Measurements from ENCODE around the gene RHCG. TPM values are rescaled to one million over a fixed set of nuclear protein-coding genes. Genes with fewer than 3 reads are reported as not detected.

The RHCG gene
- total RNA-seq, 1 experiment from 2014 or later = not detected

- ATAC-seq (no peak), DNase-seq (no peak)
- H3K79me2 ChIP-seq (ENCODE audit: low read length) = no peaks in the 10 kb centered on the region
- H3K9ac ChIP-seq (ENCODE audit: low read length) = no peak overlapping the region
- CTCF ChIA-PET = no interaction called here
- intact Hi-C loops (cut with micrococcal nuclease) = no loop called here
- H3K4me3 ChIP-seq (ENCODE audit: low read length) = no peak overlapping the region
- no peaks in the 10 kb centered on the region for H4K20me1 ChIP-seq (ENCODE audit: low read length)
- TF ChIP-seq CTCF (conservative IDR thresholded peaks at IDR 0.05; ENCODE audit: low read depth, low read length) (no peak), EZH2 (IDR thresholded peaks at IDR 0.05; ENCODE audit: low read length, unreplicated experiment) (no peak), EZH2phosphoT487 (IDR thresholded peaks at IDR 0.05; ENCODE audit: borderline replicate concordance, low read length) (no peak)
- no peak overlapping the region for H2AFZ ChIP-seq (ENCODE audit: low read length)
- no peaks in the 10 kb centered on the region for H3K27me3 ChIP-seq (ENCODE audit: low read length)
- POLR2A ChIA-PET (ENCODE audit: unreplicated experiment) = no interaction called here
- H3F3A ChIP-seq (ENCODE audit: low read length, unreplicated experiment) = no peaks in the 10 kb centered on the region
- H3K9me2 ChIP-seq (replicated peaks; ENCODE audit: low read length) = no peaks in the 10 kb centered on the region
- no peak overlapping the region for H3K27ac ChIP-seq (ENCODE audit: low read length)
- no peaks in the 10 kb centered on the region for H3K36me3 ChIP-seq (ENCODE audit: low read depth, low read length)
- H3K4me2 ChIP-seq (ENCODE audit: low read length) = no peak overlapping the region
- no TSS peak for BruUV-seq (replicated peaks)
- no peaks in the 10 kb centered on the region for H3K4me1 ChIP-seq (ENCODE audit: insufficient read depth, low read length)
- no peaks in the 10 kb centered on the region for H3K9me3 ChIP-seq (ENCODE audit: low read length)
Measured at GRCh38 chr15:89463113-89463512, 33.3 kb downstream of the RHCG start.

- CTCF ChIA-PET = no interaction called here
- no peak for DNase-seq
Measured at GRCh38 chr15:89462198-89462912, 34.0 kb downstream of the RHCG start.

GRCh38 chr15:89461386-89461785 is 35.0 kb downstream of the RHCG start:
- DNase-seq (no peak), ATAC-seq (no peak)
- H3K4me3 ChIP-seq (ENCODE audit: low read length) = no peak overlapping the region
- CTCF ChIA-PET = no interaction called here
- H3K79me2 ChIP-seq (ENCODE audit: low read length) = no peaks in the 10 kb centered on the region
- no peak overlapping the region for H2AFZ ChIP-seq (ENCODE audit: low read length)
- H3K9ac ChIP-seq (ENCODE audit: low read length) = no peak overlapping the region
- no TSS peak for BruUV-seq (replicated peaks)
- no peak overlapping the region for H3K4me2 ChIP-seq (ENCODE audit: low read length)
- H3K9me2 ChIP-seq (replicated peaks; ENCODE audit: low read length) = no peaks in the 10 kb centered on the region
- TF ChIP-seq CTCF (conservative IDR thresholded peaks at IDR 0.05; ENCODE audit: low read depth, low read length) = no peak
- TF ChIP-seq EZH2 (IDR thresholded peaks at IDR 0.05; ENCODE audit: low read length, unreplicated experiment) = no peak
- no peaks in the 10 kb centered on the region for H3K27me3 ChIP-seq (ENCODE audit: low read length)
- H3K4me1 ChIP-seq (ENCODE audit: insufficient read depth, low read length) = no peaks in the 10 kb centered on the region
- H3K36me3 ChIP-seq (ENCODE audit: low read depth, low read length) = no peaks in the 10 kb centered on the region
- POLR2A ChIA-PET (ENCODE audit: unreplicated experiment) = no interaction called here
- no peaks in the 10 kb centered on the region for H3F3A ChIP-seq (ENCODE audit: low read length, unreplicated experiment)
- H3K27ac ChIP-seq (ENCODE audit: low read length) = no peak overlapping the region
- intact Hi-C loops (cut with micrococcal nuclease) = no loop called here
- no peaks in the 10 kb centered on the region for H3K9me3 ChIP-seq (ENCODE audit: low read length)
- no peaks in the 10 kb centered on the region for H4K20me1 ChIP-seq (ENCODE audit: low read length)

More at GRCh38 chr15:89462198-89462912, 34.0 kb downstream of the RHCG start:
- Histone ChIP-seq H3K27ac (ENCODE audit: low read length) (no peak overlapping the region), H3K4me1 (ENCODE audit: insufficient read depth, low read length) (no peaks in the 10 kb centered on the region), H3K4me3 (ENCODE audit: low read length) (no peak overlapping the region), H2AFZ (ENCODE audit: low read length) (no peak overlapping the region), H3K79me2 (ENCODE audit: low read length) (no peaks in the 10 kb centered on the region), H3K9me2 (replicated peaks; ENCODE audit: low read length) (no peaks in the 10 kb centered on the region), H3F3A (ENCODE audit: low read length, unreplicated experiment) (no peaks in the 10 kb centered on the region), H3K9ac (ENCODE audit: low read length) (no peak overlapping the region), H3K27me3 (ENCODE audit: low read length) (no peaks in the 10 kb centered on the region), H3K4me2 (ENCODE audit: low read length) (no peak overlapping the region), H4K20me1 (ENCODE audit: low read length) (no peaks in the 10 kb centered on the region), H3K36me3 (ENCODE audit: low read depth, low read length) (no peaks in the 10 kb centered on the region), H3K9me3 (ENCODE audit: low read length) (no peaks in the 10 kb centered on the region)
- no peak for TF ChIP-seq EZH2 (IDR thresholded peaks at IDR 0.05; ENCODE audit: low read length, unreplicated experiment)
- intact Hi-C loops (cut with micrococcal nuclease) = no loop called here
- POLR2A ChIA-PET (ENCODE audit: unreplicated experiment) = no interaction called here
- BruUV-seq (replicated peaks) = no TSS peak
- ATAC-seq = no peak; the same call in 1 of the 2 replicates
